ENCODE results near the gene CAV2. TPM values are rescaled to one million over a fixed set of nuclear protein-coding genes. Genes with fewer than 3 reads are reported as not detected.

Gene CAV2
- total and polyA plus RNA-seq, 9 of the 15 experiments (the other 6 are each of a cell fraction or from before 2014, with no cell fraction given) = 16.1 to 137 (median 38.3) TPM

- no peak for TF ChIP-seq MED1 (CRISPR knock-in tag; IDR thresholded peaks at IDR 0.05; ENCODE audit: borderline replicate concordance)
- TF ChIP-seq TFAM (CRISPR knock-in tag; conservative IDR thresholded peaks at IDR 0.05) = no peak
- no peak for TF ChIP-seq ZNF24 (IDR thresholded peaks at IDR 0.05)
- no peak for TF ChIP-seq ZNF695 (CRISPR knock-in tag; IDR thresholded peaks at IDR 0.05)
- peak; percentile 58 for TF ChIP-seq TAF1 (IDR thresholded peaks at IDR 0.05; ENCODE audit: control insufficient read depth, extremely low read depth, insufficient read depth, low read length, severe bottlenecking)
- TF ChIP-seq NFIC (IDR thresholded peaks at IDR 0.05) = peak; percentile 99
- TF ChIP-seq, protein P1, sequence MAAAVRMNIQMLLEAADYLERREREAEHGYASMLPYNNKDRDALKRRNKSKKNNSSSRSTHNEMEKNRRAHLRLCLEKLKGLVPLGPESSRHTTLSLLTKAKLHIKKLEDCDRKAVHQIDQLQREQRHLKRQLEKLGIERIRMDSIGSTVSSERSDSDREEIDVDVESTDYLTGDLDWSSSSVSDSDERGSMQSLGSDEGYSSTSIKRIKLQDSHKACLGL (CRISPR knock-in tag; IDR thresholded peaks at IDR 0.05; ENCODE audit: borderline replicate concordance, poor library complexity, severe bottlenecking) = no peak
- TF ChIP-seq KLF13 (tag; IDR thresholded peaks at IDR 0.05; ENCODE audit: borderline replicate concordance, low read depth) = no peak
- TF ChIP-seq, protein P2, sequence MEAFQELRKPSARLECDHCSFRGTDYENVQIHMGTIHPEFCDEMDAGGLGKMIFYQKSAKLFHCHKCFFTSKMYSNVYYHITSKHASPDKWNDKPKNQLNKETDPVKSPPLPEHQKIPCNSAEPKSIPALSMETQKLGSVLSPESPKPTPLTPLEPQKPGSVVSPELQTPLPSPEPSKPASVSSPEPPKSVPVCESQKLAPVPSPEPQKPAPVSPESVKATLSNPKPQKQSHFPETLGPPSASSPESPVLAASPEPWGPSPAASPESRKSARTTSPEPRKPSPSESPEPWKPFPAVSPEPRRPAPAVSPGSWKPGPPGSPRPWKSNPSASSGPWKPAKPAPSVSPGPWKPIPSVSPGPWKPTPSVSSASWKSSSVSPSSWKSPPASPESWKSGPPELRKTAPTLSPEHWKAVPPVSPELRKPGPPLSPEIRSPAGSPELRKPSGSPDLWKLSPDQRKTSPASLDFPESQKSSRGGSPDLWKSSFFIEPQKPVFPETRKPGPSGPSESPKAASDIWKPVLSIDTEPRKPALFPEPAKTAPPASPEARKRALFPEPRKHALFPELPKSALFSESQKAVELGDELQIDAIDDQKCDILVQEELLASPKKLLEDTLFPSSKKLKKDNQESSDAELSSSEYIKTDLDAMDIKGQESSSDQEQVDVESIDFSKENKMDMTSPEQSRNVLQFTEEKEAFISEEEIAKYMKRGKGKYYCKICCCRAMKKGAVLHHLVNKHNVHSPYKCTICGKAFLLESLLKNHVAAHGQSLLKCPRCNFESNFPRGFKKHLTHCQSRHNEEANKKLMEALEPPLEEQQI (IDR thresholded peaks at IDR 0.05) = peak; percentile 69; the same call in 1 of the 2 replicates
- no peak for TF ChIP-seq ZNF232 (CRISPR knock-in tag; IDR thresholded peaks at IDR 0.05)
- no peak for TF ChIP-seq SMAD3 (CRISPR knock-in tag; conservative IDR thresholded peaks at IDR 0.05)
- TF ChIP-seq HLTF (IDR thresholded peaks at IDR 0.05) = no peak
- TF ChIP-seq ZNF398 (CRISPR knock-in tag; IDR thresholded peaks at IDR 0.05) = no peak
- TF ChIP-seq KLF10 (CRISPR knock-in tag; IDR thresholded peaks at IDR 0.05) = no peak
- TF ChIP-seq, protein P3, sequence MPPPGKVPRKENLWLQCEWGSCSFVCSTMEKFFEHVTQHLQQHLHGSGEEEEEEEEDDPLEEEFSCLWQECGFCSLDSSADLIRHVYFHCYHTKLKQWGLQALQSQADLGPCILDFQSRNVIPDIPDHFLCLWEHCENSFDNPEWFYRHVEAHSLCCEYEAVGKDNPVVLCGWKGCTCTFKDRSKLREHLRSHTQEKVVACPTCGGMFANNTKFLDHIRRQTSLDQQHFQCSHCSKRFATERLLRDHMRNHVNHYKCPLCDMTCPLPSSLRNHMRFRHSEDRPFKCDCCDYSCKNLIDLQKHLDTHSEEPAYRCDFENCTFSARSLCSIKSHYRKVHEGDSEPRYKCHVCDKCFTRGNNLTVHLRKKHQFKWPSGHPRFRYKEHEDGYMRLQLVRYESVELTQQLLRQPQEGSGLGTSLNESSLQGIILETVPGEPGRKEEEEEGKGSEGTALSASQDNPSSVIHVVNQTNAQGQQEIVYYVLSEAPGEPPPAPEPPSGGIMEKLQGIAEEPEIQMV (tag; conservative IDR thresholded peaks at IDR 0.05; ENCODE audit: low read depth) = no peak
- TF ChIP-seq ARNT (IDR thresholded peaks at IDR 0.05) = 0 out of 4 replicates have a peak, but pooled peaks of 1 of the 2 experiments have one; percentile 47
- no peak for TF ChIP-seq SIN3B (IDR thresholded peaks at IDR 0.05; ENCODE audit: low read depth)
Measured at GRCh38 chr7:116501425-116502167, 2.1 kb downstream of the CAV2 start (continued).

Data from K562 (cell line).